HEK293 (cell line): ENCODE measurements around the gene NLGN1.
A peak's percentile ranks its signal among the peaks of the same experiment; 100 is the strongest.

ENCODE experiments used
- CTCF ChIA-PET: fragments of 350-600 bp; formaldehyde crosslinking; extraction: SDS; loops from one replicate; lab custom pipeline; 2021; ENCODE audit warnings: antibody characterized with exemption; lab: Yijun Ruan, JAX
- POLR2A ChIA-PET: fragments of 300-600 bp; formaldehyde crosslinking; extraction: SDS; loops from one replicate; lab custom pipeline; 2020; ENCODE audit warnings: antibody characterized with exemption, inconsistent platforms; lab: Yijun Ruan, JAX
- H3K27ac ChIP-seq: fragments of 200-500 bp; sonication (Bioruptor generic); 2 replicates; pipeline ENCODE4 v1.5.1; 2014; ENCODE audit warnings: low read depth, low read length, control low read depth, inconsistent platforms; ENCODE audit errors: extremely low read depth
- H3K36me3 ChIP-seq, 2 experiments: fragments of 200-500 bp in 1 of 2; sonication (Bioruptor generic) in 1 of 2; 1 replicate in 1 of 2; 2 replicates in 1 of 2; pipeline ENCODE4 v1.5.1; 2014 to 2017; ENCODE audit warnings: inconsistent platforms in 2 of 2, low read length in 2 of 2; ENCODE audit not compliant: control insufficient read depth in 2 of 2, insufficient read depth in 1 of 2
- H3K4me1 ChIP-seq: fragments of 200-500 bp; sonication (Bioruptor generic); 2 replicates; pipeline ENCODE4 v1.5.1; 2014; ENCODE audit warnings: mild to moderate bottlenecking, low read length, inconsistent platforms; ENCODE audit not compliant: control insufficient read depth, insufficient read depth
- H3K4me3 ChIP-seq: 2 replicates; pipeline ENCODE4 v1.5.1; 2011; ENCODE audit warnings: low read depth, mild to moderate bottlenecking, control low read depth, low read length, moderate library complexity
- H3K9me3 ChIP-seq: fragments of 200-500 bp; sonication (Bioruptor generic); 2 replicates; pipeline ENCODE4 v1.5.1; 2014; ENCODE audit warnings: low read depth, low read length, inconsistent platforms; ENCODE audit not compliant: control insufficient read depth, insufficient read depth
- ATF2 ChIP-seq: fragments of 450-650 bp; formaldehyde crosslinking; IDR thresholded peaks from 2 replicates; pipeline ENCODE4 v1.5.1; 2016; ENCODE audit warnings: missing biosample characterization, missing genetic modification characterization, low read depth
- GFI1B ChIP-seq: fragments of 450-650 bp; formaldehyde crosslinking; IDR thresholded peaks from 2 replicates; pipeline ENCODE4 v1.5.1; 2016; ENCODE audit warnings: missing biosample characterization, missing genetic modification characterization
- GLIS1 ChIP-seq: fragments of 450-650 bp; formaldehyde crosslinking; IDR thresholded peaks from 2 replicates; pipeline ENCODE4 v1.5.1; 2016; ENCODE audit warnings: missing biosample characterization, missing genetic modification characterization
- HIC1 ChIP-seq: fragments of 450-650 bp; formaldehyde crosslinking; IDR thresholded peaks from 2 replicates; pipeline ENCODE4 v1.5.1; 2016; ENCODE audit warnings: missing biosample characterization, missing genetic modification characterization
- INSM2 ChIP-seq: fragments of 450-650 bp; formaldehyde crosslinking; IDR thresholded peaks from 2 replicates; pipeline ENCODE4 v1.5.1; 2016; ENCODE audit warnings: missing biosample characterization, missing genetic modification characterization
- MZF1 ChIP-seq: fragments of 450-650 bp; formaldehyde crosslinking; IDR thresholded peaks from 2 replicates; pipeline ENCODE4 v1.5.1; 2017; ENCODE audit warnings: missing biosample characterization, missing genetic modification characterization, borderline replicate concordance
- PRDM10 ChIP-seq: fragments of 450-650 bp; formaldehyde crosslinking; IDR thresholded peaks from 2 replicates; pipeline ENCODE4 v1.5.1; 2016; ENCODE audit warnings: missing biosample characterization, missing genetic modification characterization
- SETDB1 ChIP-seq: IDR thresholded peaks from one replicate; pipeline ENCODE4 v1.6.1; 2017; ENCODE audit warnings: mild to moderate bottlenecking, low read length, moderate library complexity, mixed read lengths; ENCODE audit not compliant: insufficient read length
- ZBTB10 ChIP-seq: fragments of 450-650 bp; formaldehyde crosslinking; IDR thresholded peaks from 2 replicates; pipeline ENCODE4 v1.5.1; 2016; ENCODE audit warnings: missing biosample characterization, missing genetic modification characterization
- ZFP69B ChIP-seq: fragments of 450-650 bp; formaldehyde crosslinking; IDR thresholded peaks from 2 replicates; pipeline ENCODE4 v1.5.1; 2016; ENCODE audit warnings: missing biosample characterization, missing genetic modification characterization
- ZNF138 ChIP-seq: fragments of 450-650 bp; formaldehyde crosslinking; IDR thresholded peaks from 2 replicates; pipeline ENCODE4 v1.5.1; 2016; ENCODE audit warnings: missing biosample characterization, missing genetic modification characterization, borderline replicate concordance
- ZNF146 ChIP-seq: fragments of 450-650 bp; formaldehyde crosslinking; IDR thresholded peaks from 2 replicates; pipeline ENCODE4 v1.5.1; 2016; ENCODE audit warnings: missing biosample characterization, missing genetic modification characterization
- ZNF184 ChIP-seq: fragments of 450-650 bp; IDR thresholded peaks from 2 replicates; pipeline ENCODE4 v1.5.1; 2018; ENCODE audit warnings: missing biosample characterization, mild to moderate bottlenecking, missing genetic modification characterization
- ZNF24 ChIP-seq: fragments of 450-650 bp; formaldehyde crosslinking; IDR thresholded peaks from 2 replicates; pipeline ENCODE4 v1.5.1; 2016; ENCODE audit warnings: missing biosample characterization, missing genetic modification characterization
- ZNF324 ChIP-seq: fragments of 450-650 bp; formaldehyde crosslinking; IDR thresholded peaks from 2 replicates; pipeline ENCODE4 v1.5.1; 2016; ENCODE audit warnings: missing biosample characterization, missing genetic modification characterization
- ZNF398 ChIP-seq: fragments of 450-650 bp; formaldehyde crosslinking; IDR thresholded peaks from 2 replicates; pipeline ENCODE4 v1.5.1; 2017; ENCODE audit warnings: missing biosample characterization, missing genetic modification characterization
- ZNF433 ChIP-seq: fragments of 450-650 bp; formaldehyde crosslinking; IDR thresholded peaks from 2 replicates; pipeline ENCODE4 v1.5.1; 2016; ENCODE audit warnings: missing biosample characterization, missing genetic modification characterization, low read depth
- ZNF600 ChIP-seq: fragments of 450-650 bp; formaldehyde crosslinking; IDR thresholded peaks from 2 replicates; pipeline ENCODE4 v1.5.1; 2016; ENCODE audit warnings: missing biosample characterization, missing genetic modification characterization
- ZNF629 ChIP-seq: fragments of 450-650 bp; formaldehyde crosslinking; IDR thresholded peaks from 2 replicates; pipeline ENCODE4 v1.5.1; 2017; ENCODE audit warnings: missing biosample characterization, missing genetic modification characterization
- ZNF639 ChIP-seq: fragments of 450-650 bp; formaldehyde crosslinking; IDR thresholded peaks from 2 replicates; pipeline ENCODE4 v1.5.1; 2016; ENCODE audit warnings: missing biosample characterization, missing genetic modification characterization

NLGN1 gene

GRCh38 chr3:173977747-173978146, 580.2 kb downstream of the NLGN1 start (continued):
- TF ChIP-seq ZBTB10 (tag by site-specific recombination) (no peak), ZNF433 (no peak), ATF2 (tag by site-specific recombination) (peak; percentile 59), ZNF629 (tag by site-specific recombination) (peak; percentile 56), ZNF398 (peak; percentile 30; the same call in 1 of the 2 replicates), SETDB1 (no peak), INSM2 (no peak), HIC1 (peak; percentile 63; the same call in 1 of the 2 replicates), ZNF324 (tag by site-specific recombination) (no peak), ZNF24 (no peak), ZFP69B (tag by site-specific recombination) (no peak), ZNF184 (tag by site-specific recombination) (0 out of 2 replicates have a peak, but pooled peaks have one; percentile 35)
- TF ChIP-seq, all 188 proteins: peak for 9

- Histone ChIP-seq H3K36me3 (no peaks in the 10 kb centered on the region), H3K4me3 (no peak overlapping the region), H3K9me3 (no peaks in the 10 kb centered on the region), H3K4me1 (no peaks in the 10 kb centered on the region), H3K27ac (no peak overlapping the region)
- TF ChIP-seq ZNF639 (tag by site-specific recombination) (no peak), PRDM10 (tag by site-specific recombination) (no peak), ZNF24 (no peak), MZF1 (no peak), GLIS1 (tag by site-specific recombination) (no peak), ZNF146 (tag by site-specific recombination) (no peak), GFI1B (no peak), ZNF398 (no peak), ZNF600 (no peak), ZNF138 (tag by site-specific recombination) (no peak)
- ChIA-PET POLR2A (no interaction called here), CTCF (no interaction called here)
Observed at GRCh38 chr3:173983343-173983742, 585.8 kb downstream of the NLGN1 start.
